ENCODE data around the gene EPN1. TPM values are rescaled to one million over a fixed set of nuclear protein-coding genes. Genes with fewer than 3 reads are reported as not detected.
A peak's percentile ranks its signal among the peaks of the same experiment; 100 is the strongest.

EPN1 gene
- total and polyA plus RNA-seq, 2 of the 13 experiments (the other 11 are each of a cell fraction or from before 2014, with no cell fraction given) = 28.9 to 31.7 TPM

GRCh38 chr19:55640043-55640576 is 34.9 kb upstream of the EPN1 start (continued):
- TF ChIP-seq, protein P1, sequence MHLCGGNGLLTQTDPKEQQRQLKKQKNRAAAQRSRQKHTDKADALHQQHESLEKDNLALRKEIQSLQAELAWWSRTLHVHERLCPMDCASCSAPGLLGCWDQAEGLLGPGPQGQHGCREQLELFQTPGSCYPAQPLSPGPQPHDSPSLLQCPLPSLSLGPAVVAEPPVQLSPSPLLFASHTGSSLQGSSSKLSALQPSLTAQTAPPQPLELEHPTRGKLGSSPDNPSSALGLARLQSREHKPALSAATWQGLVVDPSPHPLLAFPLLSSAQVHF (CRISPR knock-in tag; IDR thresholded peaks at IDR 0.05) = no peak
- no peak for TF ChIP-seq HMG20B (CRISPR knock-in tag; conservative IDR thresholded peaks at IDR 0.05)
- TF ChIP-seq, protein P2, sequence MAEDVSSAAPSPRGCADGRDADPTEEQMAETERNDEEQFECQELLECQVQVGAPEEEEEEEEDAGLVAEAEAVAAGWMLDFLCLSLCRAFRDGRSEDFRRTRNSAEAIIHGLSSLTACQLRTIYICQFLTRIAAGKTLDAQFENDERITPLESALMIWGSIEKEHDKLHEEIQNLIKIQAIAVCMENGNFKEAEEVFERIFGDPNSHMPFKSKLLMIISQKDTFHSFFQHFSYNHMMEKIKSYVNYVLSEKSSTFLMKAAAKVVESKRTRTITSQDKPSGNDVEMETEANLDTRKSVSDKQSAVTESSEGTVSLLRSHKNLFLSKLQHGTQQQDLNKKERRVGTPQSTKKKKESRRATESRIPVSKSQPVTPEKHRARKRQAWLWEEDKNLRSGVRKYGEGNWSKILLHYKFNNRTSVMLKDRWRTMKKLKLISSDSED (CRISPR knock-in tag; IDR thresholded peaks at IDR 0.05) = no peak
- TF ChIP-seq, protein P3, sequence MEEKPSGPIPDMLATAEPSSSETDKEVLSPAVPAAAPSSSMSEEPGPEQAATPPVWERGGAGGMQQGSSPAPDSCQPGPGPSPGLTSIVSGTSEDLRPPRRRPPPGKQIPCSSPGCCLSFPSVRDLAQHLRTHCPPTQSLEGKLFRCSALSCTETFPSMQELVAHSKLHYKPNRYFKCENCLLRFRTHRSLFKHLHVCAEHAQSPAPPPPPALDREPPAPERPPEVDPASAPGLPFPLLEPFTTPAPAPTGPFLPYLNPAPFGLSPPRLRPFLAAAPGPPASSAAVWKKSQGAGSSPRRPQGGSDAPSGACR (CRISPR knock-in tag; IDR thresholded peaks at IDR 0.05) = 0 out of 2 replicates have a peak, but pooled peaks have one; percentile 31
- TF ChIP-seq KMT2A (CRISPR knock-in tag; IDR thresholded peaks at IDR 0.05) = no peak
- TF ChIP-seq PHF20 (CRISPR knock-in tag; IDR thresholded peaks at IDR 0.05) = no peak
- TF ChIP-seq ZNF253 (CRISPR knock-in tag; IDR thresholded peaks at IDR 0.05; ENCODE audit: borderline replicate concordance) = 0 out of 2 replicates have a peak, but pooled peaks have one; percentile 32
- TF ChIP-seq RARG (CRISPR knock-in tag; IDR thresholded peaks at IDR 0.05; ENCODE audit: low read depth) = no peak
- TF ChIP-seq ZNF720 (CRISPR knock-in tag; IDR thresholded peaks at IDR 0.05) = no peak
- TF ChIP-seq ZNF674 (CRISPR knock-in tag; IDR thresholded peaks at IDR 0.05; ENCODE audit: low read depth) = no peak
- TF ChIP-seq, protein P4, sequence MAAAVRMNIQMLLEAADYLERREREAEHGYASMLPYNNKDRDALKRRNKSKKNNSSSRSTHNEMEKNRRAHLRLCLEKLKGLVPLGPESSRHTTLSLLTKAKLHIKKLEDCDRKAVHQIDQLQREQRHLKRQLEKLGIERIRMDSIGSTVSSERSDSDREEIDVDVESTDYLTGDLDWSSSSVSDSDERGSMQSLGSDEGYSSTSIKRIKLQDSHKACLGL (CRISPR knock-in tag; IDR thresholded peaks at IDR 0.05) = peak; percentile 56; the same call in 1 of the 2 replicates
- TF ChIP-seq HOMEZ (CRISPR knock-in tag; IDR thresholded peaks at IDR 0.05; ENCODE audit: low read depth) = no peak
- TF ChIP-seq ZNF407 (CRISPR knock-in tag; IDR thresholded peaks at IDR 0.05; ENCODE audit: not compliant biosample characterization) = no peak
- TF ChIP-seq HOXA9 (CRISPR knock-in tag; IDR thresholded peaks at IDR 0.05; ENCODE audit: borderline replicate concordance) = no peak
- TF ChIP-seq, protein P5, sequence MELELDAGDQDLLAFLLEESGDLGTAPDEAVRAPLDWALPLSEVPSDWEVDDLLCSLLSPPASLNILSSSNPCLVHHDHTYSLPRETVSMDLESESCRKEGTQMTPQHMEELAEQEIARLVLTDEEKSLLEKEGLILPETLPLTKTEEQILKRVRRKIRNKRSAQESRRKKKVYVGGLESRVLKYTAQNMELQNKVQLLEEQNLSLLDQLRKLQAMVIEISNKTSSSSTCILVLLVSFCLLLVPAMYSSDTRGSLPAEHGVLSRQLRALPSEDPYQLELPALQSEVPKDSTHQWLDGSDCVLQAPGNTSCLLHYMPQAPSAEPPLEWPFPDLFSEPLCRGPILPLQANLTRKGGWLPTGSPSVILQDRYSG (CRISPR knock-in tag; IDR thresholded peaks at IDR 0.05) = no peak
